Heart left ventricle (tissue), 13 donors: ENCODE results near the gene SLC39A13.

Experiments used
- CTCF ChIP-seq, 12 donors: fragments of 200-600 bp; sonication (generic) in 4 of 12; IDR thresholded peaks; one replicate each; pipeline versions ENCODE4 v1.5.0 to v1.8.0; 2018 to 2022; ENCODE audit warnings: antibody characterized with exemption in 12 of 12, mild to moderate bottlenecking in 5 of 12
- POLR2A ChIP-seq, 2 donors: fragments of 450-650 bp; IDR thresholded peaks; one replicate each; pipeline ENCODE4 v1.6.1; 2017; ENCODE audit warnings: antibody characterized with exemption in 2 of 2, mild to moderate bottlenecking in 2 of 2, moderate library complexity in 2 of 2
- donor health status: ischemic (EF 13 %, LVEDD 7.1; RV severe dilation, severe dysfunction).
- donor health status: DM: no; HTN: yes; CAD: no.
- donor health status: DM: no; HTN: no; CAD: no.
- donor health status: ischemic (EF 25% LVEDD 6.9; RV normal size, moderate dysfunction).
- donor health status: ischemic (EF 25% LVEDD 5.7; RV mildly dilated, moderate dysfunction).
- donor health status: ischemic (EF 35%, LVEDD 5.7; RV mildly dilated, moderate dysfunction).
- donor health status: nonischemic (EF 11% LVEDD 7.7; RV severe dilation, severe dysfunction).
- donor health status: DM: yes; HTN: yes; CAD: no.
- donor health status: PGD.
- donor health status: ischemic (EF 29% LVEDD 5.4; RV normal size, mild dysfunction).
- donor health status: nonischemic (EF 23%, LVEDD 6.1; RV moderate dilation, normal function).

GRCh38 chr11:47425611-47426010 is 17.2 kb downstream of the SLC39A13 start:
- TF ChIP-seq CTCF (IDR thresholded peaks at IDR 0.05) (no peak), POLR2A (IDR thresholded peaks at IDR 0.05) (no peak)
